Caco-2 (cell line): ENCODE measurements around the gene STT3A. TPM values are rescaled to one million over a fixed set of nuclear protein-coding genes. Genes with fewer than 3 reads are reported as not detected.

Experiments used
- BruUV-seq: library from RNA; stranded (reverse); fragments of 400-500 nt; replicated peaks from 2 replicates; lab custom pipeline; 2021; lab: Mats Ljungman, UMichigan
- CTCF ChIA-PET: fragments of 300-600 bp; sonication (Branson Sonifier 250); formaldehyde crosslinking; loops from one replicate; lab custom pipeline; 2022; ENCODE audit warnings: antibody characterized with exemption; lab: Charles Lee
- POLR2A ChIA-PET: fragments of 300-600 bp; sonication (Branson Sonifier 250); formaldehyde crosslinking; loops from one replicate; lab custom pipeline; 2022; ENCODE audit warnings: antibody characterized with exemption; lab: Charles Lee
- DNase-seq, 2 experiments: peaks; one replicate each; pipeline versions ENCODE4 v3.0.0 to v3.0.0-alpha.2; 2020 to 2022
- H3K27me3 ChIP-seq: replicated peaks from 2 replicates; pipeline ENCODE4 v1.6.0; 2011; ENCODE audit warnings: low read length; ENCODE audit not compliant: control insufficient read depth, insufficient read depth
- H3K36me3 ChIP-seq: 2 replicates; pipeline ENCODE4 v1.5.1; 2011; ENCODE audit warnings: low read length; ENCODE audit not compliant: control insufficient read depth, insufficient read depth
- H3K4me1 ChIP-seq: fragments of 250-450 bp; sonication (Bioruptor Pico); 2 replicates; pipeline ENCODE4 v1.5.1; 2020; ENCODE audit warnings: mild to moderate bottlenecking
- H3K4me3 ChIP-seq: 2 replicates; pipeline ENCODE4 v1.5.1; 2011; ENCODE audit warnings: low read depth, mild to moderate bottlenecking, control low read depth, low read length
- H3K9me3 ChIP-seq: fragments of 250-450 bp; sonication (Bioruptor Pico); 2 replicates; pipeline ENCODE4 v1.5.1; 2020; ENCODE audit warnings: mild to moderate bottlenecking, moderate library complexity
- H3K27ac Mint-ChIP-seq: one replicate; pipeline ENCODE4 v1.8.0; 2022; ENCODE audit warnings: mixed read lengths; ENCODE audit not compliant: unreplicated experiment
- H3K27me3 Mint-ChIP-seq: one replicate; pipeline ENCODE4 v1.8.0; 2022; ENCODE audit warnings: mixed read lengths; ENCODE audit not compliant: insufficient read depth, unreplicated experiment
- H3K36me3 Mint-ChIP-seq: one replicate; pipeline ENCODE4 v1.8.0; 2022; ENCODE audit warnings: mild to moderate bottlenecking, mixed read lengths; ENCODE audit not compliant: insufficient read depth, unreplicated experiment
- H3K4me1 Mint-ChIP-seq: one replicate; pipeline ENCODE4 v1.8.0; 2022; ENCODE audit warnings: low read depth, mixed read lengths; ENCODE audit not compliant: unreplicated experiment
- H3K4me3 Mint-ChIP-seq: one replicate; pipeline ENCODE4 v1.8.0; 2022; ENCODE audit warnings: mild to moderate bottlenecking, moderate library complexity, mixed read lengths; ENCODE audit not compliant: unreplicated experiment
- H3K9me3 Mint-ChIP-seq: one replicate; pipeline ENCODE4 v1.8.0; 2022; ENCODE audit warnings: mixed read lengths; ENCODE audit not compliant: unreplicated experiment
- intact Hi-C: fragments of 100-400 bp; cut with micrococcal nuclease; formaldehyde crosslinking; loops from one replicate; pipeline ENCODE4 v1.10.0; 2022; ENCODE audit not compliant: unreplicated experiment
- total RNA-seq: library from RNA; stranded (reverse); gene quantifications from 2 replicates; pipeline ENCODE4 v1.2.3, GENCODE V29; 2022
- TF ChIP-seq, protein P1 (sequence below), 2 experiments: fragments of 200-600 bp in 1 of 2; IDR thresholded peaks; 1 replicate in 1 of 2; 2 replicates in 1 of 2; pipeline versions ENCODE4 v1.5.1 to v1.8.0; 2011 to 2022; ENCODE audit warnings: antibody characterized with exemption in 1 of 2, control low read depth in 1 of 2, inconsistent platforms in 1 of 2, low read depth in 1 of 2, low read length in 1 of 2, mild to moderate bottlenecking in 1 of 2, moderate library complexity in 1 of 2; ENCODE audit not compliant: insufficient read depth in 1 of 2, severe bottlenecking in 1 of 2, unreplicated experiment in 1 of 2

Gene STT3A
- total RNA-seq, 1 experiment from 2014 or later: 517 TPM

DNA sequence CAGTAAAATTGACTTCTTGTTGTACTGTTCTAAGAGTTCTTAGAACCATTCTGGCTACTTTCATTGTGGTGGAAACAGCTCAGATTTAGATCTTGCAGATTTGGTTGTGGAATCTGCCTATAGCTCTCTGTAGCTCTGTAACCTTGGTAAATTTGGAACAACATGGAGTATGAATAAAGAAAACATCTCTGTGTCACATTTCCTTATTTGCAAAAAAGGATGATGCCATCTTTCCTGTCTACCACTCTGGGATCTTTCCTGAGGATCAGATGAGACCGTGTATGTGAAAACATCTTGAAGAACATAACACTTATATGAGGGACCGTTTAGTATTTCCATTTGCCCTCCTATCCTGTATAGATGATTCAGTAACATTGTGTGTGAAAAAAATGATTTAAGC, 78.9 kb downstream of the STT3A start:
- H3K4me1 ChIP-seq: no peaks in the 10 kb centered on the region
- Mint-ChIP-seq H3K9me3 (peaks cover 10% of the 10 kb centered on the region), H3K4me1 (no peaks in the 10 kb centered on the region), H3K27me3 (no peaks in the 10 kb centered on the region), H3K4me3 (no peak overlapping the region), H3K36me3 (peaks cover 50% of the 10 kb centered on the region), H3K27ac (no peak overlapping the region)
- peaks cover 2% of the 10 kb centered on the region; the same call in 1 of the 2 replicates for H3K36me3 ChIP-seq
- no TSS peak for BruUV-seq
- no peaks in the 10 kb centered on the region for H3K27me3 ChIP-seq
- TF ChIP-seq, protein P1, sequence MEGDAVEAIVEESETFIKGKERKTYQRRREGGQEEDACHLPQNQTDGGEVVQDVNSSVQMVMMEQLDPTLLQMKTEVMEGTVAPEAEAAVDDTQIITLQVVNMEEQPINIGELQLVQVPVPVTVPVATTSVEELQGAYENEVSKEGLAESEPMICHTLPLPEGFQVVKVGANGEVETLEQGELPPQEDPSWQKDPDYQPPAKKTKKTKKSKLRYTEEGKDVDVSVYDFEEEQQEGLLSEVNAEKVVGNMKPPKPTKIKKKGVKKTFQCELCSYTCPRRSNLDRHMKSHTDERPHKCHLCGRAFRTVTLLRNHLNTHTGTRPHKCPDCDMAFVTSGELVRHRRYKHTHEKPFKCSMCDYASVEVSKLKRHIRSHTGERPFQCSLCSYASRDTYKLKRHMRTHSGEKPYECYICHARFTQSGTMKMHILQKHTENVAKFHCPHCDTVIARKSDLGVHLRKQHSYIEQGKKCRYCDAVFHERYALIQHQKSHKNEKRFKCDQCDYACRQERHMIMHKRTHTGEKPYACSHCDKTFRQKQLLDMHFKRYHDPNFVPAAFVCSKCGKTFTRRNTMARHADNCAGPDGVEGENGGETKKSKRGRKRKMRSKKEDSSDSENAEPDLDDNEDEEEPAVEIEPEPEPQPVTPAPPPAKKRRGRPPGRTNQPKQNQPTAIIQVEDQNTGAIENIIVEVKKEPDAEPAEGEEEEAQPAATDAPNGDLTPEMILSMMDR (IDR thresholded peaks at IDR 0.05; ENCODE audit: insufficient read depth in 1 of 2, low read depth in 1 of 2, low read length in 1 of 2, severe bottlenecking in 1 of 2, unreplicated experiment in 1 of 2): no peak
- no peaks in the 10 kb centered on the region; the same call in 1 of the 2 replicates for H3K9me3 ChIP-seq
- intact Hi-C loops: no loop called here
- POLR2A ChIA-PET: no interaction called here
- no peak for DNase-seq
- CTCF ChIA-PET: no interaction called here
- no peak overlapping the region for H3K4me3 ChIP-seq

Other genes with a start within 250 kb of the STT3A start
- 1.5 and 1.9 TPM in 2 replicates for gene FEZ1, start 96.6 kb upstream of the STT3A start, total RNA-seq
- gene EI24, start 23.4 kb upstream of the STT3A start, total RNA-seq: 164 and 170 TPM in 2 replicates
- 121 and 142 TPM in 2 replicates for gene CHEK1, start 32.3 kb downstream of the STT3A start, total RNA-seq
- not detected in 2 replicates for gene ACRV1, start 88.0 kb downstream of the STT3A start, total RNA-seq
- gene PATE1, start 153.4 kb downstream of the STT3A start, total RNA-seq: not detected in 2 replicates
- not detected in 2 replicates for gene PATE2, start 186.0 kb downstream of the STT3A start, total RNA-seq
- not detected in 2 replicates for gene PATE3, start 195.3 kb downstream of the STT3A start, total RNA-seq
- gene PATE4, start 240.5 kb downstream of the STT3A start, total RNA-seq: not detected in 2 replicates